Endothelial cell (in vitro differentiated cells): ENCODE data around the gene ZNF580. TPM values are rescaled to one million over a fixed set of nuclear protein-coding genes. Genes with fewer than 3 reads are reported as not detected.

Experiments used
- DNase-seq: peaks from one replicate; pipeline ENCODE4 v3.0.0; 2021; ENCODE audit warnings: low spot score
- H3K27ac Mint-ChIP-seq: one replicate; pipeline ENCODE4 v1.8.0; 2021; ENCODE audit warnings: mixed read lengths, inconsistent platforms; ENCODE audit not compliant: unreplicated experiment
- H3K27me3 Mint-ChIP-seq: one replicate; pipeline ENCODE4 v1.8.0; 2021; ENCODE audit warnings: mild to moderate bottlenecking, moderate library complexity, mixed read lengths, inconsistent platforms; ENCODE audit not compliant: unreplicated experiment
- H3K36me3 Mint-ChIP-seq: one replicate; pipeline ENCODE4 v1.8.0; 2021; ENCODE audit warnings: mild to moderate bottlenecking, low read depth, mixed read lengths, inconsistent platforms; ENCODE audit not compliant: unreplicated experiment
- H3K4me1 Mint-ChIP-seq: one replicate; pipeline ENCODE4 v1.8.0; 2021; ENCODE audit warnings: mild to moderate bottlenecking, mixed read lengths, inconsistent platforms; ENCODE audit not compliant: unreplicated experiment
- H3K4me3 Mint-ChIP-seq: one replicate; pipeline ENCODE4 v1.8.0; 2021; ENCODE audit warnings: mild to moderate bottlenecking, mixed read lengths, inconsistent platforms; ENCODE audit not compliant: unreplicated experiment
- H3K9me3 Mint-ChIP-seq: one replicate; pipeline ENCODE4 v1.8.0; 2021; ENCODE audit warnings: mixed read lengths, inconsistent platforms; ENCODE audit not compliant: unreplicated experiment
- total RNA-seq: library from RNA; stranded (reverse); fragmentation: NEBNext Ultra II Directional; extraction: Animal tissue kit (Norgen Biotek cat#: 25700); gene quantifications from one replicate; pipeline ENCODE4 v1.2.1, GENCODE V29; 2021; ENCODE audit not compliant: unreplicated experiment
- TF ChIP-seq, protein P1 (sequence below): fragments of 200-600 bp; sonication (generic); IDR thresholded peaks from one replicate; pipeline ENCODE4 v1.5.0; 2021; ENCODE audit warnings: antibody characterized with exemption; ENCODE audit not compliant: unreplicated experiment

Gene ZNF580
- total RNA-seq, 1 donor from 2014 or later: 34.0 TPM

DNA sequence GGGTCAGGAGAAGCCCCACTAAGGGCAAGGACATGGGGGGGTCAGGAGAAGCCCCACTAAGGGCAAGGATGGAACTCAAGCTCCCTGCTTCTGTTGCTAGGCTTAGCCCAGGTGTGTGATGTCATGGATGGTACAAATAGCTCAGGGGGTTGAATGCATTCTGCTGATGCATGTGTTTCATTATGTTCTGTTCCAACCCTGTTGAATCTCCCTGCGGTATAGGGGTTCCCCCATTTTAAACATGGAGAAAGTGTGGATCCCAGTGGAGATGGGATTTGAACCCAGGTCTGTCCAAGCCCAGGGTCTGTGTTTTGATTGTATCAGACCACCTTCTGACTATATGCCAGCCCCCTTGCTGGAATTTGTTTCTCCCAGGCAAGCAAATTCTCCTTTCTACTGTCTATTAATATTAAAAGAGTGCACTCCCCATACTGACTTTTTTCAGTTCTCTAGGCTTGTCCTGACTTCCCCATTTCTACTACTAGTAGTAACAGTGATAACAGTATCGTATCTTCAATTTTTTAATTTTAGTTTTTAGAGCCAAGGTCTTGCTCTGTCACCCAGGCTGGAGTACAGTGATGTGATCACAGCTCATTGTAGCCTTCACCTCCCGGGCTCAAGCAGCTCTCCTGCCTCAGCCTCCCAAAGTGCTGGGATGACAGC is 28.7 kb upstream of the ZNF580 start:
- Mint-ChIP-seq H3K36me3 (peaks cover 21% of the 10 kb centered on the region), H3K4me1 (peaks cover 5% of the 10 kb centered on the region), H3K27me3 (peaks cover 14% of the 10 kb centered on the region), H3K27ac (no peak overlapping the region), H3K9me3 (no peaks in the 10 kb centered on the region), H3K4me3 (no peak overlapping the region)
- TF ChIP-seq, protein P1, sequence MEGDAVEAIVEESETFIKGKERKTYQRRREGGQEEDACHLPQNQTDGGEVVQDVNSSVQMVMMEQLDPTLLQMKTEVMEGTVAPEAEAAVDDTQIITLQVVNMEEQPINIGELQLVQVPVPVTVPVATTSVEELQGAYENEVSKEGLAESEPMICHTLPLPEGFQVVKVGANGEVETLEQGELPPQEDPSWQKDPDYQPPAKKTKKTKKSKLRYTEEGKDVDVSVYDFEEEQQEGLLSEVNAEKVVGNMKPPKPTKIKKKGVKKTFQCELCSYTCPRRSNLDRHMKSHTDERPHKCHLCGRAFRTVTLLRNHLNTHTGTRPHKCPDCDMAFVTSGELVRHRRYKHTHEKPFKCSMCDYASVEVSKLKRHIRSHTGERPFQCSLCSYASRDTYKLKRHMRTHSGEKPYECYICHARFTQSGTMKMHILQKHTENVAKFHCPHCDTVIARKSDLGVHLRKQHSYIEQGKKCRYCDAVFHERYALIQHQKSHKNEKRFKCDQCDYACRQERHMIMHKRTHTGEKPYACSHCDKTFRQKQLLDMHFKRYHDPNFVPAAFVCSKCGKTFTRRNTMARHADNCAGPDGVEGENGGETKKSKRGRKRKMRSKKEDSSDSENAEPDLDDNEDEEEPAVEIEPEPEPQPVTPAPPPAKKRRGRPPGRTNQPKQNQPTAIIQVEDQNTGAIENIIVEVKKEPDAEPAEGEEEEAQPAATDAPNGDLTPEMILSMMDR: no peak
- DNase-seq: no peak

GRCh38 chr19:55613396-55613795 is 27.4 kb upstream of the ZNF580 start:
- TF ChIP-seq, protein P1: no peak
- H3K9me3 Mint-ChIP-seq: no peaks in the 10 kb centered on the region
- H3K4me1 Mint-ChIP-seq: peaks cover 2% of the 10 kb centered on the region
- H3K27ac Mint-ChIP-seq: no peak overlapping the region
- DNase-seq: no peak
- H3K27me3 Mint-ChIP-seq: peaks cover 15% of the 10 kb centered on the region
- H3K36me3 Mint-ChIP-seq: peaks cover 22% of the 10 kb centered on the region
- H3K4me3 Mint-ChIP-seq: no peak overlapping the region

DNA sequence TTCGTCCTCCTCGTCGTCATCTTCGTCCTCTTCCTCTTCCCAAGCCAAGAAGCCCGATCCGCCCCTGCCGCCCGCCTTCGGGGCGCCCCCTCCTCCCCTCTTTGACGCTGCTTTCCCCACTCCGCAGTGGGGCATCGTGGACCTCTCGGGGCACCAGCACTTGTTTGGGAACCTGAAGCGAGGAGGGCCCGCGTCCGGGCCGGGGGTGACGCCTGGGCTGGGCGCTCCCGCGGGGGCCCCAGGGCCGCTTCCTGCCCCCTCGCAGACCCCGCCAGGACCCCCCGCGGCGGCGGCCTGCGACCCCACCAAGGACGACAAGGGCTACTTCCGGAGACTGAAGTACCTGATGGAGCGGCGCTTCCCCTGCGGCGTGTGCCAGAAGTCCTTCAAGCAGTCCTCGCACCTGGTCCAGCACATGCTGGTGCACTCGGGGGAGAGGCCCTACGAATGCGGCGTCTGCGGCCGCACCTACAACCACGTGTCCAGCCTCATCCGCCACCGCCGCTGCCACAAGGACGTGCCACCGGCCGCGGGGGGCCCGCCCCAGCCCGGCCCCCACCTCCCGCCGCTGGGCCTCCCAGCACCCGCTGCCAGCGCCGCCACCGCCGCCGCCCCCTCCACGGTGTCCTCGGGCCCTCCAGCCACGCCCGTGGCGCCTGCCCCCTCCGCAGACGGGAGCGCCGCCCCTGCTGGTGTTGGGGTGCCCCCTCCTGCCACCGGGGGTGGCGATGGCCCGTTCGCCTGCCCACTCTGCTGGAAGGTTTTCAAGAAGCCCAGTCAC is 26.7 kb upstream of the ZNF580 start:
- no peak for DNase-seq
- TF ChIP-seq, protein P1: no peak
- Mint-ChIP-seq H3K27ac (no peak overlapping the region), H3K9me3 (no peaks in the 10 kb centered on the region), H3K4me3 (no peak overlapping the region), H3K4me1 (peaks cover 2% of the 10 kb centered on the region), H3K36me3 (peaks cover 22% of the 10 kb centered on the region), H3K27me3 (peaks cover 15% of the 10 kb centered on the region)

DNA sequence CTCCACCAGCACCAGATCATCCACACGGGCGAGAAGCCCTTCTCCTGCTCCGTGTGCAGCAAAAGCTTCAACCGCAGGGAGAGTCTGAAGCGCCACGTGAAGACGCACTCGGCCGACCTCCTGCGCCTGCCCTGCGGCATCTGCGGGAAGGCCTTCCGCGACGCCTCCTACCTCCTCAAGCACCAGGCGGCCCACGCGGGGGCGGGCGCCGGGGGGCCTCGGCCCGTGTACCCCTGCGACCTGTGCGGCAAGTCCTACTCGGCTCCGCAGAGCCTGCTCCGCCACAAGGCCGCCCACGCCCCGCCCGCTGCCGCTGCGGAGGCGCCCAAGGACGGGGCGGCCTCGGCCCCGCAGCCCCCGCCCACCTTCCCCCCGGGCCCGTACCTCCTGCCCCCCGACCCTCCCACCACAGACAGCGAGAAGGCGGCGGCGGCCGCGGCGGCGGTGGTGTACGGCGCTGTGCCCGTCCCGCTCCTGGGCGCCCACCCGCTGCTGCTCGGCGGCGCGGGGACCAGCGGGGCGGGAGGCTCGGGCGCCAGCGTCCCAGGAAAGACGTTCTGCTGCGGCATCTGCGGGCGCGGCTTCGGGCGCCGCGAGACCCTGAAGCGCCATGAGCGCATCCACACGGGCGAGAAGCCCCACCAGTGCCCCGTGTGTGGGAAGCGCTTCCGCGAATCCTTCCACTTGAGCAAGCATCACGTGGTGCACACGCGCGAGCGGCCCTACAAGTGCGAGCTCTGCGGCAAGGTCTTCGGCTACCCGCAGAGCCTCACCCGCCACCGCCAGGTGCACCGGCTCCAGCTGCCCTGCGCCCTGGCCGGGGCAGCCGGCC is 25.9 kb upstream of the ZNF580 start:
- H3K36me3 Mint-ChIP-seq: peaks cover 19% of the 10 kb centered on the region

More for the DNA sequence above, 25.9 kb upstream of the ZNF580 start:
- no peak for DNase-seq
- Mint-ChIP-seq H3K4me1 (peaks cover under 1% of the 10 kb centered on the region), H3K9me3 (no peaks in the 10 kb centered on the region), H3K27me3 (peaks cover 15% of the 10 kb centered on the region), H3K27ac (no peak overlapping the region), H3K4me3 (no peak overlapping the region)
- TF ChIP-seq, protein P1: no peak
